GM21786 (cell line): ENCODE results near the gene SDE2.
"Not testable (repeated sequence)": the region's sequence is repeated elsewhere in the genome, so short reads cannot be mapped to it uniquely, and the experiment has no call there.

ENCODE experiments used
- ATAC-seq: cut with Tn5 transposase; IDR thresholded peaks from one replicate; pipeline ENCODE4 v1.9.1; 2021; ENCODE audit not compliant: unreplicated experiment

SDE2 gene

DNA sequence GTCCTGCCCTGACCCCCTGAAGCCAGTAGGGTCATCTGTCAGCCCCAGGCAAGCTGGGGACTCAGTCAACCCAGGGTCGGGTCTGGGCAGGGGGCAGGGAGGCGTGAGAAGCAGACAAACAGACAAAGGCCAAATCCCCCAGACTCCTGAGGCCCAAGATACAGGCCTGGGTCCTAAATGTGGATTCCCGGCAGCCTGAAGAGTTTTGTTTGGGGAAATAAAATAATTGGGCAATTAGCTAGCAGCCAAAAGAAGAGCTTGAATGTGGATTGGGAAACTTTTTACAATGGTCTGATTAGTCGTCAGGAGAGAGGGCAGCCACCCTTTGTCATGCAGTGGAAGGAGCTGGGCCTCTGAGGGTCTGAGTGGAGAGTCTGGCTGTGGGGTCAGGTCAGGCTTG lies 53.6 kb downstream of the SDE2 start:
- ATAC-seq: no peak

GRCh38 chr1:225944951-225945350 lies 54.2 kb downstream of the SDE2 start:
- ATAC-seq: peak; percentile 59

GRCh38 chr1:225944387-225944786 lies 54.8 kb downstream of the SDE2 start:
- ATAC-seq: no peak

GRCh38 chr1:225943582-225943981 lies 55.6 kb downstream of the SDE2 start:
- no peak for ATAC-seq

DNA sequence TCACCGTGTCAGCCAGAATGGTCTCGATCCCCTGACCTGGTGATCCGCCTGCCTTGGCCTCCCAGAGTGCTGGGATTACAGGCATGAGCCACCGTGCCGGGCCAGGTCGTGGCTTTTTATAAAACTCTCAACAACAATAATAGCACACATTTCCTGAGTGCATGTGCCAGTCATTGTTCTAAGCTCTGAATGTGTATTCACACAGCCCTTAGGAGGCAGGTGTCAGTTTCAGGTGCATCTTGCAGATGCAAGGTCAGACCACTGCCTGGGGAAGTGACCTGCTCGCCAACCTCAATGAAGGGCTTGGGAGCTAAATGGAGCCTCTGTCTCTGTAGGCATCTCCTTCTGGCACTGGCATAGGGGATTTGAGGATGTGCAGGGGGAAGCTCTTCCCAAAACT lies 56.6 kb downstream of the SDE2 start:
- ATAC-seq: peak; percentile 89

DNA sequence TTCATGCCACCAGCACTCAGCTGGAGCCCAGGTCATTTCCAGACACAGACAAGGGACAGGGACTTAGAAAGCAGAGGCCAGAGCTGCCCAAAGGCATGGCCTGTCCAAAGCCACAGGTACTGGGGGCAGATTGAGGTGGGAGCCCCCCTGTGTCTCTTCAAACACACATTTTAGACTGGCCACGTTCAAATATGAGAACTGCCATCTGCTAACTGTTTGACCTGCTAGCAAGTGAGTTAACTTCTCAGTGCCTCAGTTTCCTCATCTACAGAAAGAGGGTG lies 57.3 kb downstream of the SDE2 start:
- ATAC-seq: no peak

GRCh38 chr1:225941187-225941941 lies 57.8 kb downstream of the SDE2 start, which contains the start of gene LEFTY2:
Gene LEFTY2 (minus strand): TSS chr1:225941220. CDS start chr1:225941140, 80 bp downstream.
- ATAC-seq: no peak

- no peak for ATAC-seq
These were observed 58.6 kb downstream of the SDE2 start for GRCh38 chr1:225940385-225941151.

GRCh38 chr1:225939939-225940310 lies 59.2 kb downstream of the SDE2 start:
- ATAC-seq: not testable (repeated sequence)

GRCh38 chr1:225939097-225939938 lies 59.8 kb downstream of the SDE2 start:
- ATAC-seq: not testable (repeated sequence)

- ATAC-seq: no peak
These were observed 61.8 kb downstream of the SDE2 start for GRCh38 chr1:225937048-225937968.

DNA sequence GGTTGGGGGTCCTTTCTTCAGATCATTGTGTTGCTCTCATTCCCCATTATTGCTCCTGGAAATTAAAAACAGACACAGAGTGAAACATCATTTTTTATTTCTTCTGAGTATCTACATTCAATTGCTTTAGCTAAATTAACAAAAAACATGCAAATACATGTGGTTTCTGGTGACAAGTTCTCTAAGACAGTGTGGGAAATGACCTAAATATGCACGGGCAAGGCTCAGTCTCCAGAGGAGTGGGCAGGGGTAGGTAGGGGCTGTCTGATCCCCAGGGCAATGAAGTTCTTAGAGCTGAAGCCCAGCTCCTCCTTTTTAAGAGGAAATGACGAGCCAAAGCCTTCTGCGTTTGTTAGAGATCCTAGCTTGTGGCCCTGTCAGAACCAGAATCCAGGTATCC lies 62.6 kb downstream of the SDE2 start:
- ATAC-seq: no peak

GRCh38 chr1:225936086-225936485 lies 63.1 kb downstream of the SDE2 start:
- ATAC-seq: not testable (repeated sequence)

DNA sequence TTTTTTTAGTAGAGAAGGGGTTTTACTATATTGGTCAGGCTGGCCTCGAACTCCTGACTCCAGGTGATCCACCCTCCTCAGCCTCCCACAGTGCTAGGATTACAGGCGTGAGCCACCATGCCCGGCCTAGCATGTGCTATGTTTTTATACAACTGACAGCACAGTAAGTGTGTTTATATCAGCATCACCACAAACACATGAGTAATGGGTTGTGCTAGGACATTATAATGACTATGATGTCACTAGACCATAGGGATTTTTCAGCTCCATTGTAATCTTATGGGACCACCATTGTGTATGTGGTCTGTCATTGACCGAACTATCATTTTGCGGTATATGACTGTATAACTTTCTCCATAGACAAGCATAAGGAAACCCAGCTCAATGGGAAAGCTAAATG lies 64.4 kb downstream of the SDE2 start:
- ATAC-seq: no peak

DNA sequence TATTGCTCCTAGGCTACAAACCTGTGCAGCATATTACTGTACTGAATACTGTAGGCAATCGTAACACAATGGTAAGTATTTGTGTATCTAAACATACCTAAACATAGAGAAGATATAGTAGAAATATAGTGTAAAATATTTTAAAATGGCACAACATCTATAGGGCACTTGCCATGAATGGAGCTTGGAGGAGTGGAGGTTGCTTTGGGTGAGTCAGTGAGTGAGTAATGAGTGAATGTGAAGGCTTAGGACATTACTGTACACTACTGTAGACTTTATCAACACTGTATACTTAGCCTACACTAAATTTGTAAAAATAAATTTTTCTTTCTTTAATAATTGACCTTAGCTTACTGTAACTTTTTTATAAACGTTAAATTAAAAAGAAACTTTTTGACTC lies 66.1 kb downstream of the SDE2 start:
- no peak for ATAC-seq
